ENCODE results near the gene ANK3.

ANK3 gene

GRCh38 chr10:59991661-59992060, 398.0 kb downstream of the ANK3 start:
- Histone ChIP-seq H3K27me3 (ENCODE audit: insufficient read depth, low read depth, severe bottlenecking) (no peaks in the 10 kb centered on the region), H3K36me3 (no peaks in the 10 kb centered on the region), H3K9me3 (ENCODE audit: severe bottlenecking) (no peaks in the 10 kb centered on the region), H3K4me3 (ENCODE audit: low read depth, low read length) (no peak overlapping the region), H3K27ac (no peak overlapping the region)
- DNase-seq, result no peak
- TF ChIP-seq, protein P1, sequence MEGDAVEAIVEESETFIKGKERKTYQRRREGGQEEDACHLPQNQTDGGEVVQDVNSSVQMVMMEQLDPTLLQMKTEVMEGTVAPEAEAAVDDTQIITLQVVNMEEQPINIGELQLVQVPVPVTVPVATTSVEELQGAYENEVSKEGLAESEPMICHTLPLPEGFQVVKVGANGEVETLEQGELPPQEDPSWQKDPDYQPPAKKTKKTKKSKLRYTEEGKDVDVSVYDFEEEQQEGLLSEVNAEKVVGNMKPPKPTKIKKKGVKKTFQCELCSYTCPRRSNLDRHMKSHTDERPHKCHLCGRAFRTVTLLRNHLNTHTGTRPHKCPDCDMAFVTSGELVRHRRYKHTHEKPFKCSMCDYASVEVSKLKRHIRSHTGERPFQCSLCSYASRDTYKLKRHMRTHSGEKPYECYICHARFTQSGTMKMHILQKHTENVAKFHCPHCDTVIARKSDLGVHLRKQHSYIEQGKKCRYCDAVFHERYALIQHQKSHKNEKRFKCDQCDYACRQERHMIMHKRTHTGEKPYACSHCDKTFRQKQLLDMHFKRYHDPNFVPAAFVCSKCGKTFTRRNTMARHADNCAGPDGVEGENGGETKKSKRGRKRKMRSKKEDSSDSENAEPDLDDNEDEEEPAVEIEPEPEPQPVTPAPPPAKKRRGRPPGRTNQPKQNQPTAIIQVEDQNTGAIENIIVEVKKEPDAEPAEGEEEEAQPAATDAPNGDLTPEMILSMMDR (IDR thresholded peaks at IDR 0.05; ENCODE audit: low read depth, low read length), result no peak

DNA sequence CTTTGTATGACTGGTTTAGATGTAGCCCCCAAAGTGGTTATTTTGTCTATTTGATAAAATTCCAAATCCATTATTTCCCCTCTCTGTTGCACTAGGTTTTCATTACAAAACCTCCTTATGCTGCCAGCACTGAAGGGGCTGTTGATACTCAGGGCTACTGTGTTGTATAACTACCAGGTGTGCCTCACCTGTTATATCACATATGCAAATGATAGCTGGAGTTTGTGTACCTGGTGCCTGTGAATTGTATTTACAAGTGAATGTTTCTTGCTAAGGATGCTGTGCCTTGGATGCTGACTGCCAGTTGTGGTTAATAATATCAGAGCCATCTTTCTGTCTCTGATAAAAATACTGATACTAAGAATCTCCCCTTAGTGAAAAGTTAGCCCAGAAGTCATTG, 398.6 kb downstream of the ANK3 start:
- H3K27ac ChIP-seq, result no peak overlapping the region
- TF ChIP-seq, protein P1 (IDR thresholded peaks at IDR 0.05; ENCODE audit: low read depth, low read length), result no peak
- no peaks in the 10 kb centered on the region for H3K27me3 ChIP-seq (ENCODE audit: insufficient read depth, low read depth, severe bottlenecking)
- H3K9me3 ChIP-seq (ENCODE audit: severe bottlenecking), result no peaks in the 10 kb centered on the region
- H3K4me3 ChIP-seq (ENCODE audit: low read depth, low read length), result no peak overlapping the region
- DNase-seq, result no peak
- H3K36me3 ChIP-seq, result no peaks in the 10 kb centered on the region

- DNase-seq, result no peak
- H3K4me3 ChIP-seq (ENCODE audit: low read depth, low read length), result no peak overlapping the region
- TF ChIP-seq, protein P1 (IDR thresholded peaks at IDR 0.05; ENCODE audit: low read depth, low read length), result no peak
Observed at GRCh38 chr10:59985639-59986038, 404.0 kb downstream of the ANK3 start.

DNA sequence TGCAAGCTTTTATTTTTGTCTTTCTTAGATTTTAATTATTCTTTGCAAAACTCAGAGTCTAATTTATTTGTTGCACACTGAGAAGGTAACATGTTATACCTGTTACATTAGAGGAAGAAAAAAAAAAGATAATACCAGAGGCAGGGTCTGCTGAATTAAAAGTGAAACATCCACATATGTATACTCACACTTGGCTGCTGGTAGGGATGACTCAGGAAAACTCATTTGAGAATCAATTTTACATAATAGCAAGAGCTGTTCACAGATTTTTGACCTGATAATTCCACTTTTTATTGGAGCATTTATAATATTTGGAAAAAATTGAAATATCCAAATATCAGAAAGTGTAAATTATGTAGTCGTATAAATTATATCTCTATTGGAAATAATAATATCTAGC, 405.3 kb downstream of the ANK3 start:
- TF ChIP-seq, protein P1 (IDR thresholded peaks at IDR 0.05; ENCODE audit: low read depth, low read length), result no peak
- H3K27ac ChIP-seq, result no peak overlapping the region

More at GRCh38 chr10:59985639-59986038, 404.0 kb downstream of the ANK3 start:
- Histone ChIP-seq H3K9me3 (ENCODE audit: severe bottlenecking) (no peaks in the 10 kb centered on the region), H3K36me3 (no peaks in the 10 kb centered on the region), H3K27me3 (ENCODE audit: insufficient read depth, low read depth, severe bottlenecking) (no peaks in the 10 kb centered on the region), H3K27ac (no peak overlapping the region)

GRCh38 chr10:59980356-59980755, 409.3 kb downstream of the ANK3 start:
- Histone ChIP-seq H3K27me3 (ENCODE audit: insufficient read depth, low read depth, severe bottlenecking) (no peaks in the 10 kb centered on the region), H3K27ac (no peak overlapping the region), H3K9me3 (ENCODE audit: severe bottlenecking) (no peaks in the 10 kb centered on the region), H3K4me3 (ENCODE audit: low read depth, low read length) (no peak overlapping the region), H3K36me3 (no peaks in the 10 kb centered on the region)
- TF ChIP-seq, protein P1 (IDR thresholded peaks at IDR 0.05; ENCODE audit: low read depth, low read length), result no peak
- DNase-seq, result no peak

More for the DNA sequence above, 405.3 kb downstream of the ANK3 start:
- no peak for DNase-seq
- H3K9me3 ChIP-seq (ENCODE audit: severe bottlenecking), result no peaks in the 10 kb centered on the region
- no peaks in the 10 kb centered on the region for H3K27me3 ChIP-seq (ENCODE audit: insufficient read depth, low read depth, severe bottlenecking)
- H3K4me3 ChIP-seq (ENCODE audit: low read depth, low read length), result no peak overlapping the region
- H3K36me3 ChIP-seq, result no peaks in the 10 kb centered on the region

DNA sequence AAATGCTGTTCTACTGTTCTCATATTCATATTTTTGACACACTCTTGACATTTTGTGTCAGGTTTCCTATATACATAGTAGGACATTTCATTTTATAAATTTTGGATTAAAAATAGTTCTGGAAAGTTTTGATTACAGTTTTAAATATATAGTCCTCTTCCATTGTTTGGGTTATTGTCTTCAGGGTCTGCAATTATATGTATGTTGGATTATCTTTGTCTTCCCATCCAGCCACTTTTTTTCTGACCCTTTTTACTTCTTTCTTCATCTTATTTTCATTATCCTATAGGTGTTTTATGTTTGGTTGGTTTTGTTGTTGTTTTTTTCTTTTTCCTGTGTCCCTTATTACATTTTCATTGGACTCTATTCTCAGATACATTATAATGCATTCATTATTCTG, 412.2 kb downstream of the ANK3 start:
- Histone ChIP-seq H3K36me3 (no peaks in the 10 kb centered on the region), H3K9me3 (ENCODE audit: severe bottlenecking) (no peaks in the 10 kb centered on the region), H3K27ac (no peak overlapping the region), H3K27me3 (ENCODE audit: insufficient read depth, low read depth, severe bottlenecking) (no peaks in the 10 kb centered on the region), H3K4me3 (ENCODE audit: low read depth, low read length) (no peak overlapping the region)
- TF ChIP-seq, protein P1 (IDR thresholded peaks at IDR 0.05; ENCODE audit: low read depth, low read length), result no peak
- DNase-seq, result no peak

Data from WERI-Rb-1 (cell line).